ENCODE measurements around the gene FH.
A peak's percentile ranks its signal among the peaks of the same experiment; 100 is the strongest.

Gene FH

GRCh38 chr1:241536304-241536703, 16.7 kb upstream of the FH start:
- CTCF ChIA-PET: interaction anchor here (0.9 to 2.8 kb wide), 12 partner anchors 9 to 462 kb away, joined by 3 to 13 read pairs (median 4); no protein-coding TSS in a partner anchor
- no peak for TF ChIP-seq CTCF (IDR thresholded peaks at IDR 0.05; ENCODE audit: control extremely low read depth, extremely low read depth, low read depth, missing control alignments)
- POLR2A ChIA-PET: no interaction called here
- no peak for DNase-seq (ENCODE audit: extremely low spot score)

DNA sequence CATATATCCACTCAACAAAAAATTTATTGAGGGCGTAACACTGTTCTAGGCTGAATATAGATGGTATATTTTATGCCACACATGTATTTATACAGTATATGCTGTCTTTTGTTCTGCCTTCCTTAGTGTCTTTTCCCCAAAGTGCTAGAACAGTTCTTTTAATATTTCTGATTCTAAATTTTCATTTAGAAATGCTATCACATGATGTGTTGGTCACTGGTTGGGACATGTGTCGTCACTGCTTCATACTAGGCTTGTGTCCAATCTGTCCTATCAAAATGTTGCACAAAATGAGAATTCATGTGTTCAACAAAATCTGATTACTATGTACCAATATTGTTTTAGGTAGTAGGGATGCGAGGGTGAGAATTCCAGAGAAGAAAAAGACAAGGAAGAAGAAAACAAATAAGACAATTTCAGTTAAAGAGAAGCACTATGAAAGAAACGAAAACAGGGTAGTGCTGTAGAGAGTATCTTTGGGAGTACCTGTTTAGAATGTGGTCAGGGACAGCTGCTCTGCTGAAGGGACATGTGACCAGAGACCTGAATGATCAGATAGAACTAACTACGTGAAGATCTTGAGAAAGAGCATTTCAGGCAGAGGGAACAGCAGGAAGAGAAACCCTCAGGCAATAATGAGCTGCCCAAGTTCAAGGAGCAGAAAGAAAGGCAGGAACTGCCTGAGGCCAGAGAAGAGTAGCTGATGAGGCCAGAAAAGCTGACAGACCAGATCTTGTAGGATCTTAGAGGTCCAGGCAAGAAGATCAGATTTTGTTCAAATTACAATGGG, 14.0 kb upstream of the FH start:
- CTCF ChIA-PET: interaction anchor here (0.9 to 1.5 kb wide), 8 partner anchors 9 to 465 kb away, joined by 3 to 6 read pairs (median 4); partner anchors contain the start of genes FH and MAP1LC3C
- no peak for DNase-seq (ENCODE audit: extremely low spot score)
- no peak for TF ChIP-seq CTCF (IDR thresholded peaks at IDR 0.05; ENCODE audit: control extremely low read depth, extremely low read depth, low read depth, missing control alignments)
- POLR2A ChIA-PET: interaction anchor here (0.5 kb wide), 1 partner anchor 291 kb away, joined by 5 read pairs; no protein-coding TSS in a partner anchor

- POLR2A ChIA-PET: interaction anchor here (0.5 kb wide), 1 partner anchor 292 kb away, joined by 5 read pairs; no protein-coding TSS in a partner anchor
- no peak for TF ChIP-seq CTCF (IDR thresholded peaks at IDR 0.05; ENCODE audit: control extremely low read depth, extremely low read depth, low read depth, missing control alignments)
- CTCF ChIA-PET: interaction anchor here (0.6 to 1.5 kb wide), 7 partner anchors 10 to 314 kb away, joined by 3 to 6 read pairs (median 3); no protein-coding TSS in a partner anchor
These were observed 13.3 kb upstream of the FH start for GRCh38 chr1:241532864-241533263.

GRCh38 chr1:241532162-241532531, 12.6 kb upstream of the FH start, which contains the start of gene KMO:
Gene KMO, plus strand, starts transcription at chr1:241532378. Its CDS starts 67 bp downstream, at chr1:241532445.
- DNase-seq (ENCODE audit: extremely low spot score): no peak
- ChIA-PET CTCF (interaction anchor here (0.6 to 1.5 kb wide), 9 partner anchors 10 to 466 kb away, joined by 3 to 6 read pairs (median 3); partner anchors contain the start of gene MAP1LC3C), POLR2A (no interaction called here)
- no peak for TF ChIP-seq CTCF (IDR thresholded peaks at IDR 0.05; ENCODE audit: control extremely low read depth, extremely low read depth, low read depth, missing control alignments)

More at GRCh38 chr1:241532864-241533263, 13.3 kb upstream of the FH start:
- DNase-seq (ENCODE audit: extremely low spot score): peak; percentile 21

GRCh38 chr1:241531195-241532161, 11.9 kb upstream of the FH start:
- DNase-seq (ENCODE audit: extremely low spot score): no peak
- POLR2A ChIA-PET: no interaction called here
- TF ChIP-seq CTCF (IDR thresholded peaks at IDR 0.05; ENCODE audit: control extremely low read depth, extremely low read depth, low read depth, missing control alignments): peak; percentile 43
- CTCF ChIA-PET: interaction anchor here (0.6 to 1.5 kb wide), 12 partner anchors 11 to 467 kb away, joined by 3 to 6 read pairs (median 3); partner anchors contain the start of gene MAP1LC3C

DNA sequence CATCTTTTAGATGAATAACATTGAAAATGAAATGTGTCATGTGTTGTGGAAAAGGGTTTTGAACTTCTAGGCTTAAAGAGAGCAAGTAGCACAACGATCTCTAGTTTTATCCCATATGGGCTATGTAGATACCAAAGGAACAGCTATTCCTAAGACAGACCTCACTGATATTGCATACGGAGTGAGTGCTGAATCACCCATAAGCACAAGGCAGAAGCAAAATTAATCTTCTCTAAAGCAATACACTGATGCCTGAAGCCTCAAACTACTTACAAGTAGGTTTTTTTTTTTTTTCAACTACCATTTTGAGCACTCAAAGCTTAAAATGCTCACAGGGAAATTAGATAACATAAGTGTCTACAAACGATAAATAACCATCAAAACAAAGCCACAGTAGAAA, 7.6 kb upstream of the FH start:
- POLR2A ChIA-PET: no interaction called here
- no peak for TF ChIP-seq CTCF (IDR thresholded peaks at IDR 0.05; ENCODE audit: control extremely low read depth, extremely low read depth, low read depth, missing control alignments)
- DNase-seq (ENCODE audit: extremely low spot score): no peak
- CTCF ChIA-PET: interaction anchor here (1.2 to 1.8 kb wide), 2 partner anchors 83 to 100 kb away, joined by 3 to 6 read pairs; no protein-coding TSS in a partner anchor
